Caco-2 (cell line): ENCODE measurements around the gene SLX9. TPM values are rescaled to one million over a fixed set of nuclear protein-coding genes. Genes with fewer than 3 reads are reported as not detected.
A peak's percentile ranks its signal among the peaks of the same experiment; 100 is the strongest.

Experiments
- BruUV-seq: library from RNA; stranded (reverse); fragments of 400-500 nt; replicated peaks from 2 replicates; lab custom pipeline; 2021; lab: Mats Ljungman, UMichigan
- CTCF ChIA-PET: fragments of 300-600 bp; sonication (Branson Sonifier 250); formaldehyde crosslinking; loops from one replicate; lab custom pipeline; 2022; ENCODE audit warnings: antibody characterized with exemption; lab: Charles Lee
- POLR2A ChIA-PET: fragments of 300-600 bp; sonication (Branson Sonifier 250); formaldehyde crosslinking; loops from one replicate; lab custom pipeline; 2022; ENCODE audit warnings: antibody characterized with exemption; lab: Charles Lee
- DNase-seq, 2 experiments: peaks; one replicate each; pipeline versions ENCODE4 v3.0.0 to v3.0.0-alpha.2; 2020 to 2022
- H3K27me3 ChIP-seq: replicated peaks from 2 replicates; pipeline ENCODE4 v1.6.0; 2011; ENCODE audit warnings: low read length; ENCODE audit not compliant: control insufficient read depth, insufficient read depth
- H3K36me3 ChIP-seq: 2 replicates; pipeline ENCODE4 v1.5.1; 2011; ENCODE audit warnings: low read length; ENCODE audit not compliant: control insufficient read depth, insufficient read depth
- H3K4me1 ChIP-seq: fragments of 250-450 bp; sonication (Bioruptor Pico); 2 replicates; pipeline ENCODE4 v1.5.1; 2020; ENCODE audit warnings: mild to moderate bottlenecking
- H3K4me3 ChIP-seq: 2 replicates; pipeline ENCODE4 v1.5.1; 2011; ENCODE audit warnings: low read depth, mild to moderate bottlenecking, control low read depth, low read length
- H3K9me3 ChIP-seq: fragments of 250-450 bp; sonication (Bioruptor Pico); 2 replicates; pipeline ENCODE4 v1.5.1; 2020; ENCODE audit warnings: mild to moderate bottlenecking, moderate library complexity
- H3K27ac Mint-ChIP-seq: one replicate; pipeline ENCODE4 v1.8.0; 2022; ENCODE audit warnings: mixed read lengths; ENCODE audit not compliant: unreplicated experiment
- H3K27me3 Mint-ChIP-seq: one replicate; pipeline ENCODE4 v1.8.0; 2022; ENCODE audit warnings: mixed read lengths; ENCODE audit not compliant: insufficient read depth, unreplicated experiment
- H3K36me3 Mint-ChIP-seq: one replicate; pipeline ENCODE4 v1.8.0; 2022; ENCODE audit warnings: mild to moderate bottlenecking, mixed read lengths; ENCODE audit not compliant: insufficient read depth, unreplicated experiment
- H3K4me1 Mint-ChIP-seq: one replicate; pipeline ENCODE4 v1.8.0; 2022; ENCODE audit warnings: low read depth, mixed read lengths; ENCODE audit not compliant: unreplicated experiment
- H3K4me3 Mint-ChIP-seq: one replicate; pipeline ENCODE4 v1.8.0; 2022; ENCODE audit warnings: mild to moderate bottlenecking, moderate library complexity, mixed read lengths; ENCODE audit not compliant: unreplicated experiment
- H3K9me3 Mint-ChIP-seq: one replicate; pipeline ENCODE4 v1.8.0; 2022; ENCODE audit warnings: mixed read lengths; ENCODE audit not compliant: unreplicated experiment
- CTCF ChIP-seq, 2 experiments: fragments of 200-600 bp in 1 of 2; IDR thresholded peaks; 1 replicate in 1 of 2; 2 replicates in 1 of 2; pipeline versions ENCODE4 v1.5.1 to v1.8.0; 2011 to 2022; ENCODE audit warnings: antibody characterized with exemption in 1 of 2, control low read depth in 1 of 2, inconsistent platforms in 1 of 2, low read depth in 1 of 2, low read length in 1 of 2, mild to moderate bottlenecking in 1 of 2, moderate library complexity in 1 of 2; ENCODE audit not compliant: insufficient read depth in 1 of 2, severe bottlenecking in 1 of 2, unreplicated experiment in 1 of 2
- intact Hi-C: fragments of 100-400 bp; cut with micrococcal nuclease; formaldehyde crosslinking; loops from one replicate; pipeline ENCODE4 v1.10.0; 2022; ENCODE audit not compliant: unreplicated experiment
- total RNA-seq: library from RNA; stranded (reverse); gene quantifications from 2 replicates; pipeline ENCODE4 v1.2.3, GENCODE V29; 2022

Gene SLX9
- total RNA-seq, 1 experiment from 2014 or later: 62.1 TPM

- intact Hi-C loops: loop anchor here (2.0 kb wide), 1 partner anchor 41 kb away; no protein-coding TSS in a partner anchor
Observed at GRCh38 chr21:44933199-44933917, 6.5 kb upstream of the SLX9 start.

GRCh38 chr21:44933918-44934260 lies 5.9 kb upstream of the SLX9 start:
- H3K27ac Mint-ChIP-seq: no peak overlapping the region
- POLR2A ChIA-PET: interaction anchor here (0.6 kb wide), 1 partner anchor 178 kb away, joined by 3 read pairs; no protein-coding TSS in a partner anchor
- no peak for DNase-seq
- no peaks in the 10 kb centered on the region for H3K36me3 ChIP-seq
- no peak overlapping the region for H3K4me3 ChIP-seq
- H3K27me3 ChIP-seq: no peaks in the 10 kb centered on the region
- TF ChIP-seq CTCF (IDR thresholded peaks at IDR 0.05; ENCODE audit: insufficient read depth in 1 of 2, low read depth in 1 of 2, low read length in 1 of 2, severe bottlenecking in 1 of 2, unreplicated experiment in 1 of 2): no peak
- peaks cover 13% of the 10 kb centered on the region for H3K4me1 ChIP-seq
- no TSS peak for BruUV-seq
- CTCF ChIA-PET: no interaction called here
- H3K4me1 Mint-ChIP-seq: no peaks in the 10 kb centered on the region
- no peaks in the 10 kb centered on the region for H3K9me3 ChIP-seq
- no peaks in the 10 kb centered on the region for H3K36me3 Mint-ChIP-seq
- no peak overlapping the region for H3K4me3 Mint-ChIP-seq
- intact Hi-C loops: loop anchor here (2.0 kb wide), 1 partner anchor 41 kb away; no protein-coding TSS in a partner anchor
- no peaks in the 10 kb centered on the region for H3K9me3 Mint-ChIP-seq
- H3K27me3 Mint-ChIP-seq: peaks cover 2% of the 10 kb centered on the region

More at GRCh38 chr21:44933199-44933917, 6.5 kb upstream of the SLX9 start:
- H3K4me3 Mint-ChIP-seq: peak overlapping the region; percentile 28
- Histone ChIP-seq H3K36me3 (no peaks in the 10 kb centered on the region), H3K9me3 (no peaks in the 10 kb centered on the region), H3K27me3 (no peaks in the 10 kb centered on the region), H3K4me1 (peaks cover 10% of the 10 kb centered on the region), H3K4me3 (no peak overlapping the region)
- BruUV-seq: no TSS peak
- POLR2A ChIA-PET: no interaction called here
- peaks cover under 1% of the 10 kb centered on the region for H3K4me1 Mint-ChIP-seq
- H3K36me3 Mint-ChIP-seq: no peaks in the 10 kb centered on the region
- no peaks in the 10 kb centered on the region for H3K9me3 Mint-ChIP-seq
- TF ChIP-seq CTCF (IDR thresholded peaks at IDR 0.05; ENCODE audit: insufficient read depth in 1 of 2, low read depth in 1 of 2, low read length in 1 of 2, severe bottlenecking in 1 of 2, unreplicated experiment in 1 of 2): no peak
- no peak for DNase-seq
- H3K27me3 Mint-ChIP-seq: peaks cover 2% of the 10 kb centered on the region
- no peak overlapping the region for H3K27ac Mint-ChIP-seq
- CTCF ChIA-PET: no interaction called here

- no peak for TF ChIP-seq CTCF (IDR thresholded peaks at IDR 0.05; ENCODE audit: insufficient read depth in 1 of 2, low read depth in 1 of 2, low read length in 1 of 2, severe bottlenecking in 1 of 2, unreplicated experiment in 1 of 2)
- peaks cover 2% of the 10 kb centered on the region for H3K27me3 Mint-ChIP-seq
- H3K4me1 ChIP-seq: peaks cover 16% of the 10 kb centered on the region
- H3K9me3 ChIP-seq: no peaks in the 10 kb centered on the region
- no peaks in the 10 kb centered on the region for H3K36me3 ChIP-seq
- H3K4me3 ChIP-seq: no peak overlapping the region
- H3K9me3 Mint-ChIP-seq: no peaks in the 10 kb centered on the region
- no peaks in the 10 kb centered on the region for H3K27me3 ChIP-seq
- CTCF ChIA-PET: interaction anchor here (1.0 kb wide), 1 partner anchor 141 kb away, joined by 3 read pairs; no protein-coding TSS in a partner anchor
- no peak overlapping the region for H3K27ac Mint-ChIP-seq
- POLR2A ChIA-PET: interaction anchor here (0.6 kb wide), 1 partner anchor 178 kb away, joined by 3 read pairs; no protein-coding TSS in a partner anchor
- H3K36me3 Mint-ChIP-seq: no peaks in the 10 kb centered on the region
- no peak for DNase-seq
- no peaks in the 10 kb centered on the region for H3K4me1 Mint-ChIP-seq
- intact Hi-C loops: no loop called here
- H3K4me3 Mint-ChIP-seq: no peak overlapping the region
- BruUV-seq: no TSS peak
Observed at GRCh38 chr21:44934276-44934675, 5.6 kb upstream of the SLX9 start.
